Mesendoderm (in vitro differentiated cells): Measurements from ENCODE around the gene LLPH.

ENCODE experiments used
- DNase-seq: peaks from one replicate; pipeline ENCODE4 v3.0.0; 2013
- H2AK5ac ChIP-seq: 2 replicates; pipeline ENCODE4 v1.6.1; 2013; ENCODE audit warnings: low read length, inconsistent platforms
- H2BK120ac ChIP-seq: 2 replicates; pipeline ENCODE4 v1.6.1; 2013; ENCODE audit warnings: low read depth, mild to moderate bottlenecking, low read length, moderate library complexity, mixed read lengths
- H2BK15ac ChIP-seq: replicated peaks from 2 replicates; pipeline ENCODE4 v1.6.1; 2013; ENCODE audit warnings: low read depth, mild to moderate bottlenecking, moderate library complexity
- H2BK5ac ChIP-seq: 2 replicates; pipeline ENCODE4 v1.6.1; 2013; ENCODE audit warnings: low read length, inconsistent platforms
- H3K18ac ChIP-seq: 2 replicates; pipeline ENCODE4 v1.6.1; 2013; ENCODE audit warnings: mild to moderate bottlenecking, low read length, mixed read lengths
- H3K23ac ChIP-seq: one replicate; pipeline ENCODE4 v1.6.1; 2013; ENCODE audit warnings: low read length
- H3K27ac ChIP-seq: 2 replicates; pipeline ENCODE4 v1.5.1; 2013; ENCODE audit warnings: low read depth, mild to moderate bottlenecking, inconsistent platforms, low read length, moderate library complexity
- H3K27me3 ChIP-seq: 2 replicates; pipeline ENCODE4 v1.6.1; 2013; ENCODE audit warnings: low read length, control low read depth, mild to moderate bottlenecking, inconsistent platforms; ENCODE audit not compliant: insufficient read depth, poor library complexity
- H3K36me3 ChIP-seq: 2 replicates; pipeline ENCODE4 v1.6.1; 2013; ENCODE audit warnings: low read length, inconsistent platforms; ENCODE audit not compliant: control insufficient read depth, insufficient read depth
- H3K4ac ChIP-seq: one replicate; pipeline ENCODE4 v1.6.1; 2013; ENCODE audit warnings: low read depth, mild to moderate bottlenecking, low read length, moderate library complexity
- H3K4me1 ChIP-seq: 2 replicates; pipeline ENCODE4 v1.6.1; 2013; ENCODE audit warnings: low read depth, low read length, inconsistent platforms; ENCODE audit not compliant: control insufficient read depth
- H3K4me2 ChIP-seq: 2 replicates; pipeline ENCODE4 v1.6.1; 2013; ENCODE audit warnings: low read length
- H3K4me3 ChIP-seq: 2 replicates; pipeline ENCODE4 v1.5.1; 2013; ENCODE audit warnings: mild to moderate bottlenecking, low read length
- H3K56ac ChIP-seq: one replicate; pipeline ENCODE4 v1.6.1; 2013; ENCODE audit warnings: low read length
- H3K79me1 ChIP-seq: 2 replicates; pipeline ENCODE4 v1.6.1; 2013; ENCODE audit warnings: low read length, inconsistent platforms
- H3K79me2 ChIP-seq: 2 replicates; pipeline ENCODE4 v1.6.1; 2013; ENCODE audit warnings: mild to moderate bottlenecking, low read length; ENCODE audit not compliant: control insufficient read depth, insufficient read depth
- H3K9ac ChIP-seq: 2 replicates; pipeline ENCODE4 v1.6.1; 2013; ENCODE audit warnings: low read length, inconsistent platforms
- H4K5ac ChIP-seq: one replicate; pipeline ENCODE4 v1.6.1; 2013; ENCODE audit warnings: low read length
- H4K8ac ChIP-seq: one replicate; pipeline ENCODE4 v1.6.1; 2013; ENCODE audit warnings: low read depth, mild to moderate bottlenecking, control low read depth, low read length, moderate library complexity
- WGBS: extraction: QIAGEN DNeasy Blood & Tissue Kit; methylation state at CpG from one replicate; pipeline ENCODE4 v1.1.7; 2013; ENCODE audit warnings: low lambda C conversion rate, missing lambda C conversion rate; ENCODE audit not compliant: insufficient coverage; ENCODE audit errors: extremely low coverage; 5-methylcytosine and 5-hydroxymethylcytosine counted together

LLPH gene

DNA sequence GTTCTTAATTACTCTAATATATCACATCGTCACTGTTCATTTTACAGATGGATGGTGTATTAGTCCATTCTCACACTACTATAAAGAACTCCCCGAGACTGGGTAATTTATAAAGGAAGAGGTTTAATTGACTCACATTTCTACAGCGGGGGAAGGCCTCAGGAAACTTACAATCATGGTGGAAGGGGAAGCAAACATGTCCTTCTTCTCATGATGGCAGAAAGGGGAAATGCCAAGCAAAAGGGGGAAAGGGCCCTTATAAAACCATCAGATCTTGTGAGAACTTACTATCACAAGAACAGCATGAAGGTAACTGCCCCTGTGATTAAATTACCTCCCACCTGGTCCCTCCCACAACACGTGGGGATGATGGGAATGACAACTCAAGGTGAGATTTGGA lies 32.7 kb upstream of the LLPH start:
- Histone ChIP-seq H2BK120ac (no peak overlapping the region), H3K56ac (no peak overlapping the region), H2AK5ac (no peak overlapping the region), H3K4me1 (no peaks in the 10 kb centered on the region), H4K5ac (no peak overlapping the region), H3K9ac (no peak overlapping the region), H3K4me2 (no peak overlapping the region), H3K36me3 (no peaks in the 10 kb centered on the region), H2BK15ac (no peak overlapping the region), H4K8ac (no peak overlapping the region), H3K4ac (no peak overlapping the region), H3K79me1 (no peaks in the 10 kb centered on the region), H2BK5ac (no peak overlapping the region), H3K23ac (no peak overlapping the region), H3K27ac (no peak overlapping the region), H3K79me2 (peaks cover 2% of the 10 kb centered on the region), H3K18ac (no peak overlapping the region), H3K27me3 (no peaks in the 10 kb centered on the region), H3K4me3 (no peak overlapping the region)
- no peak for DNase-seq
- WGBS, result no CpG with 5 or more reads among the region's 4 CpGs

DNA sequence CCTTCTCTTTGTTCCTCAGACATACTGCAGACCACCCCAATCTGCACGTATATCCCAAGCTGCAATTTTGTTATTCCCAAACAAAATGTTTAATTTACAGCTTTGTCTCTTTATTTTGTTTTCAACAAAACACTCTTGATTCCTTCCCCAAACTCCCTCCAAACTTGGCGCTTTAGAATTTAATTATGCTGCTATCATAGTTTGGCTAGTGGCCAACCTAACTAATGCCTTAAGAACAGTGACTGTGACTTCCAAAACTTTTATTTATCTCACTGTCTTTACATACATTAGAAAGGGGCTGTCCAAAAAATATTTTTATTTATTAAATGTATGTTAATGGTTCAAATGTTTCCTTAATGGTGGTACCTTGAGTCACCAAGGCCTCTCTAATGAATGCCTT lies 32.2 kb upstream of the LLPH start:
- Histone ChIP-seq H3K36me3 (no peaks in the 10 kb centered on the region), H3K23ac (no peak overlapping the region)

DNA sequence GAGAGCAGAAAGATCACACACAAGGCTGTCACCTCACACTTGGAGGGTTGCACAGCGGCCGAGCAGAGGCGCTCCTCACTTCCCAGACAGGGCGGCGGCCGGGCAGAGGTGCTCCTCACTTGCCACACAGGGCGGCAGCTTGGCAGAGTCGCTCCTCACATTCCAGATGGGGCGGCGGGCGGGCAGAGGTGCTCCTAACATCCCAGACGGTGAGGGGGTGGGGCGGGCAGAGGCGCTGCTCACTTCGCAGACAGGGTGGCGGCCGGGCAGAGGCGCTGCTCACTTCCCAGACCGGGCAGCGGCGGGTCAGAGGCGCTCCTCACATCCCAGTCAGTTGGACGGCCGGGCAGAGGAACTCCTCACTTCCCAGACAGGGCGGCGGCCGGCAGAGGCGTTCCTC lies 30.2 kb upstream of the LLPH start:
- Histone ChIP-seq H3K4me3 (no peak overlapping the region), H3K18ac (no peak overlapping the region), H3K4ac (no peak overlapping the region), H3K79me2 (peaks cover 2% of the 10 kb centered on the region), H2BK15ac (no peak overlapping the region), H2AK5ac (no peak overlapping the region), H2BK5ac (no peak overlapping the region), H2BK120ac (no peak overlapping the region), H4K8ac (no peak overlapping the region), H3K79me1 (no peaks in the 10 kb centered on the region), H3K9ac (no peak overlapping the region), H3K36me3 (no peaks in the 10 kb centered on the region), H3K27me3 (no peaks in the 10 kb centered on the region), H3K56ac (no peak overlapping the region), H3K23ac (no peak overlapping the region), H3K4me2 (no peak overlapping the region), H4K5ac (no peak overlapping the region), H3K4me1 (no peaks in the 10 kb centered on the region), H3K27ac (no peak overlapping the region)
- no CpG with 5 or more reads among the region's 28 CpGs for WGBS
- DNase-seq, result no peak

More for the DNA sequence above, 32.2 kb upstream of the LLPH start:
- Histone ChIP-seq H2AK5ac (no peak overlapping the region), H3K9ac (no peak overlapping the region), H2BK120ac (no peak overlapping the region), H3K4me2 (no peak overlapping the region), H2BK15ac (no peak overlapping the region), H3K56ac (no peak overlapping the region), H3K79me2 (peaks cover 2% of the 10 kb centered on the region), H2BK5ac (no peak overlapping the region), H4K5ac (no peak overlapping the region), H3K4me3 (no peak overlapping the region), H3K4me1 (no peaks in the 10 kb centered on the region), H3K27me3 (no peaks in the 10 kb centered on the region), H3K18ac (no peak overlapping the region), H4K8ac (no peak overlapping the region), H3K4ac (no peak overlapping the region), H3K27ac (no peak overlapping the region), H3K79me1 (no peaks in the 10 kb centered on the region)
- WGBS, result no CpG with 5 or more reads among the region's 2 CpGs
- no peak for DNase-seq

DNA sequence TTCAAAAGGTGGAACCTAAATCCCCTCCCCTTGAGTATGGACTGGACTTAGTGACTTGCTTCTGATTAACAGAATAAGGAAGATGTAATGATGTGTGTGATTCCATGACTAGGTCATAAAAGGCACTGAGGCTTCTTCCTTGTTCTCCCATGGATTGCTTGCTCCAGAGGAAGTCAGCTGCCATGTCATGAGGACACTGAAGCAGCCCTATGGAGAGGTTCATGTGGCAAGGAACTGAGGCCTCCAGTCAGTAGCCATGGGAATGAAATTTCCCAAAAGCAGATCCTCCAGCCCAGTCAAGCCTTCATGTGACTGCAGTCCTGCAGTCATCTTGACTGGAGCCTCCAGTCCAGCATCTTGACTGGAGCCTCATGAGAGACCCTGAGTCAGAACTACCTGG lies 28.6 kb upstream of the LLPH start:
- Histone ChIP-seq H3K56ac (no peak overlapping the region), H3K27ac (no peak overlapping the region), H2BK15ac (no peak overlapping the region), H3K4me2 (no peak overlapping the region), H3K9ac (no peak overlapping the region), H3K4me3 (no peak overlapping the region), H3K36me3 (no peaks in the 10 kb centered on the region), H3K27me3 (no peaks in the 10 kb centered on the region), H3K4ac (no peak overlapping the region), H4K5ac (no peak overlapping the region), H3K23ac (no peak overlapping the region), H2AK5ac (no peak overlapping the region), H2BK120ac (no peak overlapping the region), H3K4me1 (no peaks in the 10 kb centered on the region), H3K18ac (no peak overlapping the region), H4K8ac (no peak overlapping the region), H3K79me2 (peaks cover under 1% of the 10 kb centered on the region), H3K79me1 (no peaks in the 10 kb centered on the region), H2BK5ac (no peak overlapping the region)
- DNase-seq, result no peak

DNA sequence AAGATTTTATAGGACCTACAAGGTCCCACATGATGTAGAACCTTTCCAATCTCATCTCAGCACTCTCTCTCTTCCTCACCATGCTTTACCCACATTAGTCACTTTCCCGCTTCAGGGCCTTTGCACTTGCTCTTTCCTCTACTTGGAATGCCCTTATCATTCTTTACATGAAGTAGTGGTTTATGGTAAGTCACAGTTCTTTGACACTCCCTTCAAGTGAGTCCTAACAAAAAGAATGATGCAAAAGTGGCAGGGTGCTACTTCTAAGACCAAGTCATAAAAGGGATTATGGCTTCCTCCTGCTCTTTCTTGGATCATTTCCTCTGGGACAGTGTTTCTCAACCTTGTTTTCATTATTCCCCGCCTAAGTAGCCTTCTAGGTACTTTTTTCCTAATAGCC lies 26.1 kb upstream of the LLPH start:
- no peak overlapping the region for H3K56ac ChIP-seq
- H2AK5ac ChIP-seq, result no peak overlapping the region
- no peak overlapping the region for H2BK120ac ChIP-seq
- no peak overlapping the region for H3K4me3 ChIP-seq
- H4K5ac ChIP-seq, result no peak overlapping the region
- H3K4ac ChIP-seq, result no peak overlapping the region
- H3K36me3 ChIP-seq, result no peaks in the 10 kb centered on the region
- H3K4me2 ChIP-seq, result no peak overlapping the region
- H3K23ac ChIP-seq, result no peak overlapping the region
- no peaks in the 10 kb centered on the region for H3K79me1 ChIP-seq
- WGBS, result no CpG with 5 or more reads among the region's 2 CpGs
- no peak overlapping the region for H2BK15ac ChIP-seq
- no peaks in the 10 kb centered on the region for H3K4me1 ChIP-seq
- no peaks in the 10 kb centered on the region for H3K79me2 ChIP-seq
- H3K18ac ChIP-seq, result no peak overlapping the region
- no peak overlapping the region for H2BK5ac ChIP-seq
- no peak for DNase-seq
- H4K8ac ChIP-seq, result no peak overlapping the region
- no peak overlapping the region for H3K9ac ChIP-seq
- H3K27ac ChIP-seq, result no peak overlapping the region
- H3K27me3 ChIP-seq, result no peaks in the 10 kb centered on the region

DNA sequence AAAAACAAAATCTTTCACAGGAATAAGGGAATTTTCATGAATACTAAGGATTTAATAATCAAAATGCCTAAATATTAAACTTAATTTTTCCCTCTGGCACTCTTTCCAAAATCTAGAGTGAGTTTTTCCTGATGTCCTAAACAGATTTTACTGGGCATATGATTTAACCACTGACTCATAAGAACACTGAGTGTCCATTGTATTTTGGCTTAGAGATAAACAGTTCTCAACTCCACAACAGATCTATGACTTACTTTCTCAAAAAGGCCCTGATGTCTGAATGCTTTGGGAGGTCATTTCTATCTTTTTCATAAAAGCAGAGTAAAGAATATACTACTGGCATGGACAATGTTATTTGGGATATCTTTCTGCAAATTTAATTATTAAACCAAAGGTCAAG lies 24.2 kb upstream of the LLPH start:
- Histone ChIP-seq H3K4me3 (no peak overlapping the region), H2BK5ac (no peak overlapping the region), H3K56ac (no peak overlapping the region), H3K27me3 (no peaks in the 10 kb centered on the region), H3K9ac (no peak overlapping the region), H2AK5ac (no peak overlapping the region), H3K27ac (no peak overlapping the region), H2BK120ac (no peak overlapping the region), H3K4ac (no peak overlapping the region), H2BK15ac (no peak overlapping the region), H3K79me2 (no peaks in the 10 kb centered on the region), H3K79me1 (no peaks in the 10 kb centered on the region), H3K36me3 (no peaks in the 10 kb centered on the region), H3K4me1 (no peaks in the 10 kb centered on the region), H4K5ac (no peak overlapping the region), H3K23ac (no peak overlapping the region), H3K18ac (no peak overlapping the region), H3K4me2 (no peak overlapping the region), H4K8ac (no peak overlapping the region)
- no peak for DNase-seq
